Neural progenitor cell (in vitro differentiated cells): ENCODE results near the gene CSRNP3.

Experiments used
- CTCF ChIP-seq: fragments of 200-600 bp; sonication (generic); IDR thresholded peaks from 2 replicates; pipeline ENCODE4 v1.5.1; 2017; ENCODE audit warnings: antibody characterized with exemption, mild to moderate bottlenecking
- EZH2 ChIP-seq: fragments of 200-600 bp; sonication (generic); IDR thresholded peaks from 2 replicates; pipeline ENCODE4 v1.6.1; 2017; ENCODE audit warnings: antibody characterized with exemption, mild to moderate bottlenecking, moderate library complexity
- EZH2phosphoT487 ChIP-seq: fragments of 200-600 bp; sonication (generic); IDR thresholded peaks from 2 replicates; pipeline ENCODE4 v1.6.1; 2017; ENCODE audit warnings: antibody characterized with exemption

GRCh38 chr2:165497659-165498317, 28.3 kb downstream of the CSRNP3 start:
- no peak for TF ChIP-seq CTCF
- no peak for TF ChIP-seq EZH2
- TF ChIP-seq EZH2phosphoT487, result no peak
